ENCODE measurements around the gene SLC25A4.

DNA sequence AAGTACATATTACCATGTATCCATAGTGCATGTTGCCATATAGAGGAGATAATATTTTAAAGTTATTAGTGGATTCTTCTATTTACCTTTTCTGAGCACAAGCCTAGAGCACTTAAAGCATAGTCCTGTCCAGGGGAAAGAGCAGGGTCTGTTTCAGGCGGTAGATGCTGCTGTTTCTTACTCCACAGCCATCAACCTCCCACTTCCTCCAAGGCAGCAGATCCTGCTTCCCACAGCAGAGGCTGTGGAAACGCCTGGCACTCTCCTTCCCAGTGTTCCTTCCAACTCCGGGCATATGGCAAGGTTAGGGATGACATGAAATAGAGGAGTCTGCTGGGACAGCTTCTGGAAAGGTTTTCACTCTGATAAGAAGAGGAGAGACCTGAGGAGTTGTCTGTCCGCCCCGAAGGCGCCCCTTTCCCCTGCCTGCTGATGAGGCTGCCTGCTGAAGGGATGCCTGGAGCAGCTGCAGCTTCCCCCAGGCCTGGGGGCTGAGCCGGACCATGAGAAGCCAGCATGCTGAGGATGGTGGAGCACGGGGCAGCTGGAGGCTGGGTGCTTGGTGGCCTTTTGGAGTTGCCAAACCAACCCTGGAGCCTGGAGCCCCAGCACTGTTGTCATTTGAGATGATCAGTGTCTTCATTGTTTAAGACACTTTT is 43.9 kb upstream of the SLC25A4 start:
- TF ChIP-seq SP1 (CRISPR knock-in tag; conservative IDR thresholded peaks at IDR 0.05) (no peak), CBFB (CRISPR knock-in tag; IDR thresholded peaks at IDR 0.05; ENCODE audit: low read depth) (no peak), FOXK1 (CRISPR knock-in tag; IDR thresholded peaks at IDR 0.05) (no peak), GTF2I (CRISPR knock-in tag; conservative IDR thresholded peaks at IDR 0.05) (no peak), TP53 (CRISPR knock-in tag; IDR thresholded peaks at IDR 0.05) (no peak), TCF7 (CRISPR knock-in tag; IDR thresholded peaks at IDR 0.05; ENCODE audit: low read depth) (no peak), RELA (CRISPR knock-in tag; IDR thresholded peaks at IDR 0.05; ENCODE audit: borderline replicate concordance) (no peak), ESRRA (CRISPR knock-in tag; IDR thresholded peaks at IDR 0.05; ENCODE audit: borderline replicate concordance) (no peak), NR2C2 (CRISPR knock-in tag; IDR thresholded peaks at IDR 0.05) (no peak)
- TF ChIP-seq, protein P1, sequence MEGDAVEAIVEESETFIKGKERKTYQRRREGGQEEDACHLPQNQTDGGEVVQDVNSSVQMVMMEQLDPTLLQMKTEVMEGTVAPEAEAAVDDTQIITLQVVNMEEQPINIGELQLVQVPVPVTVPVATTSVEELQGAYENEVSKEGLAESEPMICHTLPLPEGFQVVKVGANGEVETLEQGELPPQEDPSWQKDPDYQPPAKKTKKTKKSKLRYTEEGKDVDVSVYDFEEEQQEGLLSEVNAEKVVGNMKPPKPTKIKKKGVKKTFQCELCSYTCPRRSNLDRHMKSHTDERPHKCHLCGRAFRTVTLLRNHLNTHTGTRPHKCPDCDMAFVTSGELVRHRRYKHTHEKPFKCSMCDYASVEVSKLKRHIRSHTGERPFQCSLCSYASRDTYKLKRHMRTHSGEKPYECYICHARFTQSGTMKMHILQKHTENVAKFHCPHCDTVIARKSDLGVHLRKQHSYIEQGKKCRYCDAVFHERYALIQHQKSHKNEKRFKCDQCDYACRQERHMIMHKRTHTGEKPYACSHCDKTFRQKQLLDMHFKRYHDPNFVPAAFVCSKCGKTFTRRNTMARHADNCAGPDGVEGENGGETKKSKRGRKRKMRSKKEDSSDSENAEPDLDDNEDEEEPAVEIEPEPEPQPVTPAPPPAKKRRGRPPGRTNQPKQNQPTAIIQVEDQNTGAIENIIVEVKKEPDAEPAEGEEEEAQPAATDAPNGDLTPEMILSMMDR (IDR thresholded peaks at IDR 0.05) = no peak
- TF ChIP-seq, protein P2, sequence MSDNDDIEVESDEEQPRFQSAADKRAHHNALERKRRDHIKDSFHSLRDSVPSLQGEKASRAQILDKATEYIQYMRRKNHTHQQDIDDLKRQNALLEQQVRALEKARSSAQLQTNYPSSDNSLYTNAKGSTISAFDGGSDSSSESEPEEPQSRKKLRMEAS (CRISPR knock-in tag; IDR thresholded peaks at IDR 0.05) = no peak
- TF ChIP-seq, protein P3, sequence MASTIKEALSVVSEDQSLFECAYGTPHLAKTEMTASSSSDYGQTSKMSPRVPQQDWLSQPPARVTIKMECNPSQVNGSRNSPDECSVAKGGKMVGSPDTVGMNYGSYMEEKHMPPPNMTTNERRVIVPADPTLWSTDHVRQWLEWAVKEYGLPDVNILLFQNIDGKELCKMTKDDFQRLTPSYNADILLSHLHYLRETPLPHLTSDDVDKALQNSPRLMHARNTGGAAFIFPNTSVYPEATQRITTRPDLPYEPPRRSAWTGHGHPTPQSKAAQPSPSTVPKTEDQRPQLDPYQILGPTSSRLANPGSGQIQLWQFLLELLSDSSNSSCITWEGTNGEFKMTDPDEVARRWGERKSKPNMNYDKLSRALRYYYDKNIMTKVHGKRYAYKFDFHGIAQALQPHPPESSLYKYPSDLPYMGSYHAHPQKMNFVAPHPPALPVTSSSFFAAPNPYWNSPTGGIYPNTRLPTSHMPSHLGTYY (CRISPR knock-in tag; IDR thresholded peaks at IDR 0.05) = no peak

All from WTC11 (cell line).